GM12801 (cell line): ENCODE results near the gene KRT24.

ENCODE experiments used
- TF ChIP-seq, protein P1 (sequence below): IDR thresholded peaks from one replicate; pipeline ENCODE4 v1.5.1; 2011; ENCODE audit warnings: control low read depth; ENCODE audit not compliant: insufficient read length; ENCODE audit errors: extremely low read depth

KRT24 gene

GRCh38 chr17:40651939-40652338 is 51.6 kb downstream of the KRT24 start:
- TF ChIP-seq, protein P1, sequence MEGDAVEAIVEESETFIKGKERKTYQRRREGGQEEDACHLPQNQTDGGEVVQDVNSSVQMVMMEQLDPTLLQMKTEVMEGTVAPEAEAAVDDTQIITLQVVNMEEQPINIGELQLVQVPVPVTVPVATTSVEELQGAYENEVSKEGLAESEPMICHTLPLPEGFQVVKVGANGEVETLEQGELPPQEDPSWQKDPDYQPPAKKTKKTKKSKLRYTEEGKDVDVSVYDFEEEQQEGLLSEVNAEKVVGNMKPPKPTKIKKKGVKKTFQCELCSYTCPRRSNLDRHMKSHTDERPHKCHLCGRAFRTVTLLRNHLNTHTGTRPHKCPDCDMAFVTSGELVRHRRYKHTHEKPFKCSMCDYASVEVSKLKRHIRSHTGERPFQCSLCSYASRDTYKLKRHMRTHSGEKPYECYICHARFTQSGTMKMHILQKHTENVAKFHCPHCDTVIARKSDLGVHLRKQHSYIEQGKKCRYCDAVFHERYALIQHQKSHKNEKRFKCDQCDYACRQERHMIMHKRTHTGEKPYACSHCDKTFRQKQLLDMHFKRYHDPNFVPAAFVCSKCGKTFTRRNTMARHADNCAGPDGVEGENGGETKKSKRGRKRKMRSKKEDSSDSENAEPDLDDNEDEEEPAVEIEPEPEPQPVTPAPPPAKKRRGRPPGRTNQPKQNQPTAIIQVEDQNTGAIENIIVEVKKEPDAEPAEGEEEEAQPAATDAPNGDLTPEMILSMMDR, result no peak

DNA sequence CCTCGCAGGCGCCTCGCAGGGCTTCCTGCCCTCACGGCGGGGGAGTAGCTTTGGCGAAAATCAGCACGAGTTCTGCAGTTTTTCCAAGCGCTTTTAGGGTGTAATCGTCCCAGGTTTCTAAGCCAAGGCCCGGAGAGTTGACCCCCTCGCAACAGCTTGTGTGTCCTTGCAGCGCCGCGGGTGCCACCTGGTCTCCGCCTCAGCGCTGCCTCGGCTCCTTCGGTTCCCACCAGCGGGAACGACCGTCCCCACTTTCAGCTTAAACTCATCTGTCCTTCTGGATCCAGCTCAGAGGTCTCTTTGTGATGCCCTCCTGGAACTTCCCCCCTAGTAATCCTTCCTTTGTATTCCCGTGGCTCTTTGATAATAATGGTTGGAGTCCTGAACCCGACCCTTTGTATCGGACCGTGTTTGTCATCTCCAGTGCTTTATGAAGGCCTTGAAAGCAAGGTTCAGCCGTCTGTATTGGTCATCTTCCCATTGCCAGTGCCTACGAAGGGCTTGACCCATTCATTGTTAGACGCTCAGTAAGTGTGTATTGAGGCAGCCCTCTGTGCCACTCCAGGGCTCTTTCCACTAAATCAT is 55.1 kb downstream of the KRT24 start:
- TF ChIP-seq, protein P1, result no peak
